ENCODE data around the gene PSEN1. TPM values are rescaled to one million over a fixed set of nuclear protein-coding genes. Genes with fewer than 3 reads are reported as not detected.

The PSEN1 gene
- polyA plus RNA-seq, 4 donors = 24.4 to 138 (median 35.4) TPM

DNA sequence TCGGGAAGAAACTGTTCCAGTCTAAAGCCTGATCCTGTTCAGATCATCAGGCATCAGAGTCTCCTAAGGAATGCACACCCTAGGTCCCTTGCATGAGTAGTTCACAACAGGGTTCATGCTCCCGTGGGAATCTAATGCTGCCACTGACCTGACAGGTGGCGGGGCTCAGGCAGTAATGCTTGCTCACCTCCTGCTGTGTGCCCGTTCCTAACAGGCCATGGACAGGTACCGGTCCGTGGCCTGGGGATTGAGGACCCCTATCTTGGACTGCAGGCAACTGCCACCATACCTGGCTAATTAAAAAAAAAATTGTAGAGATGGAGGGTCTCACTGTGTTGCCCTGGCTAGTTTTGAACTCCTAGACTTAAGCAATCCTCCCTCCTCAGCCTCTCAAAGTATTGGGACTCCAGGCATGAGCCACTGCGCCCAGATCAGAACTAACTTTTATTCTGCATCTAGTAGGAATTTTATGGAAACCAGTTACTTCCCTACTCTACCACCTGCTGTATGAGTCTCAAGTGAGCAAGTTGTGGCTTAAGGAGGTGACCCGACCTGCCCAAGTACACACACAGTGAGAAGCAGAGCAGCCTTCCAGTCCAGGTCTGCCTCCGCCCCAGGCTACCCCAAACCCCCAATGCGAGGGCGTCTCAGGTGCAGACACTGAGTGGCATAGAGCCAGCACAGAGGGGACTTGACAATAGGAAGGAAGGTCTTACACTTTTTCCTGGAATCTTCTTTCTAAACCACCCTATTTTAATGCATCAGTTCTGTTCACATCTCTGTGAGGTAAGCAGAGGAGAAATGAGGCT is 98.5 kb downstream of the PSEN1 start:
- FAIRE-seq (no peak), DNase-seq (no peak)
- no peak overlapping the region for H3K4me3 ChIP-seq (ENCODE audit: low read depth in 1 of 3, low read length in 3 of 3)
- H3K27me3 ChIP-seq (ENCODE audit: control insufficient read depth in 3 of 3, insufficient read depth in 3 of 3, low read length in 3 of 3) = peaks cover 3 to 5% (median 4%) of the 10 kb centered on the region in 3 donors
- peak overlapping the region in 1 of 3 donors; percentile 60 for H3K27ac ChIP-seq (ENCODE audit: low read depth in 1 of 3, low read length in 2 of 3)
- H3K9me3 ChIP-seq (ENCODE audit: control insufficient read depth in 2 of 2, insufficient read depth in 1 of 2, low read depth in 1 of 2, low read length in 1 of 2) = no peaks in the 10 kb centered on the region
- peaks cover 0 to 55% (median 8%) of the 10 kb centered on the region in 3 donors for H3K4me1 ChIP-seq (ENCODE audit: control insufficient read depth in 3 of 3, insufficient read depth in 2 of 3, low read depth in 1 of 3, low read length in 2 of 3)
- WGBS, 3 donors = 67 to 78% (median 75%) methylated on average over 11 of the region's 11 CpGs
- peaks cover 0 to 3% (median 0%) of the 10 kb centered on the region in 3 donors for H3K36me3 ChIP-seq (ENCODE audit: control insufficient read depth in 3 of 3, insufficient read depth in 2 of 3, low read depth in 1 of 3, low read length in 3 of 3)

DNA sequence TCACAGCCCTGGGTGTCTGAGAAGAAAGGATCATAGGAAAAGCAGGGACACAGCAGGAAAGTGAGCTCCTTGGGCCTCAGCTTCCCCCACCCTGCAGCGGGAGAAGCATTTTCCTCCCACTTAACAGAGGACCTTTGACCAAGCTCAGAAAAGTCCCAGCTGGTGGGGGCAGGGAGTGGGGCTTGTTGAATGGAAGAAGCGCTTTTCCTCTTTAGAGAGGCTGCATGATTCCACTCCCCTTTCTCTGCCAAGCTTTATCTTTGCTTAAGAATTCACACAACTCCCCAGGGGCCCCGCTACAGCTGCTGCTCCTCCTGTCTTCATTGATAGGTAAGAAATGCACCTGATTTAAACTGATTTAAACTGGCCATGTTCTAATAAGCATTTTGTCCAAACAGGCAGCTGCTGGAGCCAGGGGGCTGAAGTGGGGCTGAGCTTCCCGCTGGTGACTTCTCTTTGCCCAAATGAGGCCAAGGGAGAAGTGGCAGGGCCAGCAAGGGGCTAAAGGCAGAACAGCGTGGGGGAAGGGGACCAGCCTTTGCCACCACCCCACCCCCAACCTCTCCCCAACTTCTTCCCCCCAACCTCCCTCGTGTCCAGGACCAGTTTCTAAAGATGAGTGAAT is 99.3 kb downstream of the PSEN1 start:
- DNase-seq (peak; percentile 53 to 92), FAIRE-seq (no peak)
- Histone ChIP-seq H3K36me3 (ENCODE audit: control insufficient read depth in 3 of 3, insufficient read depth in 2 of 3, low read depth in 1 of 3, low read length in 3 of 3) (peaks cover 0 to 8% (median 0%) of the 10 kb centered on the region in 3 donors), H3K27me3 (ENCODE audit: control insufficient read depth in 3 of 3, insufficient read depth in 3 of 3, low read length in 3 of 3) (peaks cover 3 to 5% (median 4%) of the 10 kb centered on the region in 3 donors), H3K27ac (ENCODE audit: low read depth in 1 of 3, low read length in 2 of 3) (peak overlapping the region in 1 of 3 donors; percentile 60), H3K4me1 (ENCODE audit: control insufficient read depth in 3 of 3, insufficient read depth in 2 of 3, low read depth in 1 of 3, low read length in 2 of 3) (peaks cover 0 to 61% (median 8%) of the 10 kb centered on the region in 3 donors), H3K4me3 (ENCODE audit: low read depth in 1 of 3, low read length in 3 of 3) (no peak overlapping the region), H3K9me3 (ENCODE audit: control insufficient read depth in 2 of 2, insufficient read depth in 1 of 2, low read depth in 1 of 2, low read length in 1 of 2) (no peaks in the 10 kb centered on the region)
- WGBS, 3 donors = 18 to 37% (median 33%) methylated on average over 6 of the region's 6 CpGs

DNA sequence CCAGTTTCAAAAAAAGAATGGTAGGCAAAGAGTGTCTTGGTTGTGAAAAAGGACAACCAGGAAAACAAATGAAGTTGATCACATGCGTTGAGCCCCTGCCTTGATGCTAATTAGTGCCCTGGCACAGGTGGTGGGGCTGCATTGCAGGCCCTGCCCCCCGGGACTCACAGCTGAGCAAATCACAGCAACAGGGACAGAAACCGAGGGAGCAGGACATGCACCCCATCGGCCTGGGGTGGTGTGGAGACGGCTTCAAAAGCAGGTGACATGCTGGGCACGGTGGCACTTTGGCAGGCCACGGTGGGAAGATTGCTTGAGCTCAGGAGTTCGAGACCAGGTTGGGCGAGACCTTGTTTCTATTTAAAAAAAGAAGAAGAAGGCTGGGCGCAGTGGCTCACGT is 99.8 kb downstream of the PSEN1 start:
- DNase-seq (no peak), FAIRE-seq (no peak)
- Histone ChIP-seq H3K4me3 (ENCODE audit: low read depth in 1 of 3, low read length in 3 of 3) (no peak overlapping the region), H3K27ac (ENCODE audit: low read depth in 1 of 3, low read length in 2 of 3) (peak overlapping the region in 1 of 3 donors; percentile 60), H3K4me1 (ENCODE audit: control insufficient read depth in 3 of 3, insufficient read depth in 2 of 3, low read depth in 1 of 3, low read length in 2 of 3) (peaks cover 0 to 66% (median 8%) of the 10 kb centered on the region in 3 donors), H3K36me3 (ENCODE audit: control insufficient read depth in 3 of 3, insufficient read depth in 2 of 3, low read depth in 1 of 3, low read length in 3 of 3) (peaks cover 0 to 13% (median 0%) of the 10 kb centered on the region in 3 donors), H3K9me3 (ENCODE audit: control insufficient read depth in 2 of 2, insufficient read depth in 1 of 2, low read depth in 1 of 2, low read length in 1 of 2) (no peaks in the 10 kb centered on the region), H3K27me3 (ENCODE audit: control insufficient read depth in 3 of 3, insufficient read depth in 3 of 3, low read length in 3 of 3) (peaks cover 3 to 5% (median 4%) of the 10 kb centered on the region in 3 donors)
- WGBS, 3 donors = 68 to 70% (median 69%) methylated on average over 11 of the region's 11 CpGs

GRCh38 chr14:73236752-73237218 is 100.5 kb downstream of the PSEN1 start:
- peaks cover 0 to 71% (median 8%) of the 10 kb centered on the region in 3 donors for H3K4me1 ChIP-seq (ENCODE audit: control insufficient read depth in 3 of 3, insufficient read depth in 2 of 3, low read depth in 1 of 3, low read length in 2 of 3)
- H3K27ac ChIP-seq (ENCODE audit: low read depth in 1 of 3, low read length in 2 of 3) = peak overlapping the region in 1 of 3 donors; percentile 60
- H3K4me3 ChIP-seq (ENCODE audit: low read depth in 1 of 3, low read length in 3 of 3) = peak overlapping the region in 1 of 3 donors; percentile 63
- H3K36me3 ChIP-seq (ENCODE audit: control insufficient read depth in 3 of 3, insufficient read depth in 2 of 3, low read depth in 1 of 3, low read length in 3 of 3) = peaks cover 0 to 20% (median 0%) of the 10 kb centered on the region in 3 donors
- H3K9me3 ChIP-seq (ENCODE audit: control insufficient read depth in 2 of 2, insufficient read depth in 1 of 2, low read depth in 1 of 2, low read length in 1 of 2) = no peaks in the 10 kb centered on the region
- FAIRE-seq (no peak), DNase-seq (no peak)
- H3K27me3 ChIP-seq (ENCODE audit: control insufficient read depth in 3 of 3, insufficient read depth in 3 of 3, low read length in 3 of 3) = peaks cover 3 to 5% (median 4%) of the 10 kb centered on the region in 3 donors
- 68 to 81% (median 74%) methylated on average over 7 of the region's 7 CpGs for WGBS, 3 donors

- FAIRE-seq (no peak), DNase-seq (peak; percentile 43 to 89)
- Histone ChIP-seq H3K4me1 (ENCODE audit: control insufficient read depth in 3 of 3, insufficient read depth in 2 of 3, low read depth in 1 of 3, low read length in 2 of 3) (peaks cover 0 to 67% (median 8%) of the 10 kb centered on the region in 3 donors), H3K9me3 (ENCODE audit: control insufficient read depth in 2 of 2, insufficient read depth in 1 of 2, low read depth in 1 of 2, low read length in 1 of 2) (no peaks in the 10 kb centered on the region), H3K27me3 (ENCODE audit: control insufficient read depth in 3 of 3, insufficient read depth in 3 of 3, low read length in 3 of 3) (peaks cover 3 to 5% (median 4%) of the 10 kb centered on the region in 3 donors), H3K27ac (ENCODE audit: low read depth in 1 of 3, low read length in 2 of 3) (peak within 1 kb of the TSS in 1 of 3 donors; percentile 76), H3K36me3 (ENCODE audit: control insufficient read depth in 3 of 3, insufficient read depth in 2 of 3, low read depth in 1 of 3, low read length in 3 of 3) (peaks cover 0 to 25% (median 0%) of the 10 kb centered on the region in 3 donors), H3K4me3 (ENCODE audit: low read depth in 1 of 3, low read length in 3 of 3) (peak within 1 kb of the TSS in 2 of 3 donors; percentile 47 to 63)
- WGBS, 3 donors = 4 to 5% (median 5%) methylated on average over 37 to 48 of the region's 48 CpGs
Observed at GRCh38 chr14:73237219-73237785, 101.0 kb downstream of the PSEN1 start, which contains the start of gene PAPLN. PAPLN (plus strand) TSS chr14:73237506; CDS start chr14:73239779, 2,273 bp downstream.

DNA sequence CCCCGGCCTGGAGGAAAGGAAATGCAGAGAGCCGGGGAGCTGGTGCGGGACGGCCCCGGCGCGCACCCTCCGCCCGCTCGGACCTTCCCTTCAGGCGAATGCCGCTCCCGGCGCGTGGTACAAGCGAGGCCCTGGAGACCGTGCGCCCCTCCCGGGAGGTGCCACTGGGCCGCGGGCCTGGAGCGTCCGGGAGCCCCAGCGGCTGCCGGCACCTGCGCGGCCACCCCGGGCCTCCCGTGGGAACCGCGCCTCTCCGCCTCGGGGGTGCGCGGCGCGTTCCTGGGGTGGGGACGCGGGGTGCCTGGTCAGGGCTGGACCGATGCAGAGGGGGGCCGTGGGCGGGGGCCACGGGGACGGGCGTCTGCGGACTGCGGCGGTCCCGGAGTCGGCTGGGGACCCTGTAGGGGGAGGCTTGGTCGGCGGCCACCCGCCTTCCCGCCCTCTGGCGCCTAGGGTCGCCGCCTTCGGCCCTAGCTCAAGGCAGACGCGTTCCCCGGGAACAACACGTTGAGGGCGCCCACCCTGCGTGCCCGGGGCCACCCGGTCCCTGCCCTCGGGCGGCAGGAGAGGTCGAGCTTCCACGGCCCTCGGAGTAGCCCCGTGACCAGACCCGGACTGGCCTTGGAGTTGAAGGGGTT is 101.6 kb downstream of the PSEN1 start:
- 0 to 2% (median 2%) methylated on average over 51 to 73 of the region's 73 CpGs for WGBS, 3 donors
- Histone ChIP-seq H3K9me3 (ENCODE audit: control insufficient read depth in 2 of 2, insufficient read depth in 1 of 2, low read depth in 1 of 2, low read length in 1 of 2) (no peaks in the 10 kb centered on the region), H3K36me3 (ENCODE audit: control insufficient read depth in 3 of 3, insufficient read depth in 2 of 3, low read depth in 1 of 3, low read length in 3 of 3) (peaks cover 0 to 29% (median 0%) of the 10 kb centered on the region in 3 donors), H3K27ac (ENCODE audit: low read depth in 1 of 3, low read length in 2 of 3) (peak overlapping the region in 1 of 3 donors; percentile 76), H3K4me1 (ENCODE audit: control insufficient read depth in 3 of 3, insufficient read depth in 2 of 3, low read depth in 1 of 3, low read length in 2 of 3) (peaks cover 0 to 64% (median 8%) of the 10 kb centered on the region in 3 donors), H3K27me3 (ENCODE audit: control insufficient read depth in 3 of 3, insufficient read depth in 3 of 3, low read length in 3 of 3) (peaks cover 3 to 5% (median 4%) of the 10 kb centered on the region in 3 donors), H3K4me3 (ENCODE audit: low read depth in 1 of 3, low read length in 3 of 3) (peak overlapping the region in 2 of 3 donors; percentile 47 to 63)
- DNase-seq (peak in 1 of 2 donors; percentile 65), FAIRE-seq (no peak)

DNA sequence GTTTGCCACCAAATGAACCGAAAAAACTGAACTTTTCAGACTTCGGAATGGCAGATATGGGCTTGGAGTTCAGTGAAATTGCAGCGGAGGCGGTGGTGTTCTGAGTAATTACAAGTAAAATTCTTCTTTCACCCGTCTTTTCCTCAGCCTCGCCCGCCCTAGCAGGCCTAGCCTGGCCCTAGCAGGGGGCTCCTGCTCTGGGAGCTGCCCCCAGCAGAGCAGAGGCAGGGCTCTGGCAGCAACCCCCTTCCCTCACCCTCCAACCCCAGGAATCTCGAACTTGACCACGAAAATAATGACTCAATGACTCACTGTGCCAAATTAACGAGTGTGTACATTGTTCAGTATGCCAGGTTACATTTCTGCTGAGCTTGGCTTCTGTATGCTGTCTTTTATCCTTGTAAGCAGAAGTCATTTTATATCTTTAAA is 102.1 kb downstream of the PSEN1 start:
- peak overlapping the region in 1 of 3 donors; percentile 76 for H3K27ac ChIP-seq (ENCODE audit: low read depth in 1 of 3, low read length in 2 of 3)
- H3K27me3 ChIP-seq (ENCODE audit: control insufficient read depth in 3 of 3, insufficient read depth in 3 of 3, low read length in 3 of 3) = peaks cover 3 to 7% (median 4%) of the 10 kb centered on the region in 3 donors
- peaks cover 0 to 64% (median 8%) of the 10 kb centered on the region in 3 donors for H3K4me1 ChIP-seq (ENCODE audit: control insufficient read depth in 3 of 3, insufficient read depth in 2 of 3, low read depth in 1 of 3, low read length in 2 of 3)
- FAIRE-seq (no peak), DNase-seq (peak; percentile 23 to 56)
- H3K36me3 ChIP-seq (ENCODE audit: control insufficient read depth in 3 of 3, insufficient read depth in 2 of 3, low read depth in 1 of 3, low read length in 3 of 3) = peaks cover 0 to 31% (median 0%) of the 10 kb centered on the region in 3 donors
- no peaks in the 10 kb centered on the region for H3K9me3 ChIP-seq (ENCODE audit: control insufficient read depth in 2 of 2, insufficient read depth in 1 of 2, low read depth in 1 of 2, low read length in 1 of 2)
- 11 to 23% (median 20%) methylated on average over 10 of the region's 10 CpGs for WGBS, 3 donors
- peak overlapping the region in 2 of 3 donors; percentile 47 to 63 for H3K4me3 ChIP-seq (ENCODE audit: low read depth in 1 of 3, low read length in 3 of 3)
